ENCODE data around the gene SMARCC2.

DNA sequence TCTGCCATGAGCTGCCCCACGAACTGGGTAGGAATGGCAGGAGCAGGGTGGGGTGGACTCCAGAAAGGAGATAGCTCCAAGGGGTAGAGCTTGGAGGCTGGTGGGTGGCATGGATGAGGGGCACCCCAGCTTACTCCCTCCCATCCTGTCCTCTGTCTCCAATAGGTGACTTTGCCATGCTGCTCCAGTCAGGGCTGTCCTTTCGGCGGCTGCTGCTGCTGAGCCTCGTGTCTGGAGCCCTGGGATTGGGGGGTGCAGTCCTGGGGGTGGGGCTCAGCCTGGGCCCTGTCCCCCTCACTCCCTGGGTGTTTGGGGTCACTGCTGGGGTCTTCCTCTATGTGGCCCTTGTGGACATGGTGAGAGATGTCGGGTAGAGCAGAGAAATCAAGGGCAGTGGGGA lies 47.7 kb upstream of the SMARCC2 start:
- TF ChIP-seq ZNF274 (CRISPR knock-in tag; IDR thresholded peaks at IDR 0.05) (no peak), ZNF780A (CRISPR knock-in tag; IDR thresholded peaks at IDR 0.05) (no peak), CTCF (CRISPR knock-in tag; IDR thresholded peaks at IDR 0.05) (no peak), EP300 (IDR thresholded peaks at IDR 0.05; ENCODE audit: low read depth in 2 of 2, low read length in 2 of 2) (no peak), EP300 (CRISPR knock-in tag; IDR thresholded peaks at IDR 0.05; ENCODE audit: borderline replicate concordance) (no peak)
- TF ChIP-seq, protein P1, sequence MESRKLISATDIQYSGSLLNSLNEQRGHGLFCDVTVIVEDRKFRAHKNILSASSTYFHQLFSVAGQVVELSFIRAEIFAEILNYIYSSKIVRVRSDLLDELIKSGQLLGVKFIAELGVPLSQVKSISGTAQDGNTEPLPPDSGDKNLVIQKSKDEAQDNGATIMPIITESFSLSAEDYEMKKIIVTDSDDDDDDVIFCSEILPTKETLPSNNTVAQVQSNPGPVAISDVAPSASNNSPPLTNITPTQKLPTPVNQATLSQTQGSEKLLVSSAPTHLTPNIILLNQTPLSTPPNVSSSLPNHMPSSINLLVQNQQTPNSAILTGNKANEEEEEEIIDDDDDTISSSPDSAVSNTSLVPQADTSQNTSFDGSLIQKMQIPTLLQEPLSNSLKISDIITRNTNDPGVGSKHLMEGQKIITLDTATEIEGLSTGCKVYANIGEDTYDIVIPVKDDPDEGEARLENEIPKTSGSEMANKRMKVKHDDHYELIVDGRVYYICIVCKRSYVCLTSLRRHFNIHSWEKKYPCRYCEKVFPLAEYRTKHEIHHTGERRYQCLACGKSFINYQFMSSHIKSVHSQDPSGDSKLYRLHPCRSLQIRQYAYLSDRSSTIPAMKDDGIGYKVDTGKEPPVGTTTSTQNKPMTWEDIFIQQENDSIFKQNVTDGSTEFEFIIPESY (CRISPR knock-in tag; IDR thresholded peaks at IDR 0.05) = no peak
